HG02763 (cell line): Measurements from ENCODE around the gene ST8SIA6.

Experiments
- ATAC-seq: cut with Tn5 transposase; IDR thresholded peaks from one replicate; pipeline ENCODE4 v1.9.1; 2021; ENCODE audit warnings: mild to moderate bottlenecking, moderate library complexity; ENCODE audit not compliant: unreplicated experiment

ST8SIA6 gene

GRCh38 chr10:17387861-17388503 lies 66.4 kb downstream of the ST8SIA6 start:
- ATAC-seq, result no peak

- no peak for ATAC-seq
Measured at GRCh38 chr10:17386616-17387075, 67.7 kb downstream of the ST8SIA6 start.

DNA sequence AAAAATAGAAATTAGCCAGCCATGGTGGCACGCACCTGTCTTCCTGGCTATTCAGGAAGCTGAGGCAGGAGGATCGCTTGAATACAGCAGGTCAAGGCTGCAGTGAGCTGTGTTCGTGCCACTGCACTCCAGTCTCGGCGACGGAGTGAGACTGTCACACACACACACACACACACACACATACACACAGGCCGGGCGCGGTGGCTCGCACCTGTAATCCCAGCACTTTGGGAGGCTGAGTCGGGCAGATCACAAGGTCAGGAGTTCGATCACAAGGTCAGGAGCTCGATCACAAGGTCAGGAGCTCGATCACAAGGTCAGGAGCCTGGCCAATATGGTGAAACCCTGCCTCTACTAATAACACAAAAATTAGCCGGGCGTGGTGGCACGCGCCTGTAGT lies 68.4 kb downstream of the ST8SIA6 start:
- ATAC-seq, result no peak

DNA sequence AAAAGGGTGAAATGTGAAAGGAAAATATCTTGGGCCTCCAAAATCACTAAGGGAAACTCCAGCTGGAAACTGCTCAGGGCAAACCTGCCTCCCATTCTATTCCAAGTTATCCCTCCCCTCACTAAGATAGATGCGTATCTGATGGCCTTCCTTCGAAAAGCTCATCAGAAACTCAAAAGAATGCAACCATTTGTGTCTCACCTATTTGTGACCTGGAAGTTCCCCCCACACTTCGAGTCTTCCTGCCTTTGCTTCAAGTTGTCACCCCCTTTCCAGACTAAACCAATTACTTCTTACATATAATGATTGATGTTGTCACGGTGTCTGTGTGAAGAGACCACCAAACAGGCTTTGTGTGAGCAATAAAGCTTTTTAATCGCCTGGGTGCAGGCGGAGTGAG lies 69.3 kb downstream of the ST8SIA6 start:
- ATAC-seq, result no peak

DNA sequence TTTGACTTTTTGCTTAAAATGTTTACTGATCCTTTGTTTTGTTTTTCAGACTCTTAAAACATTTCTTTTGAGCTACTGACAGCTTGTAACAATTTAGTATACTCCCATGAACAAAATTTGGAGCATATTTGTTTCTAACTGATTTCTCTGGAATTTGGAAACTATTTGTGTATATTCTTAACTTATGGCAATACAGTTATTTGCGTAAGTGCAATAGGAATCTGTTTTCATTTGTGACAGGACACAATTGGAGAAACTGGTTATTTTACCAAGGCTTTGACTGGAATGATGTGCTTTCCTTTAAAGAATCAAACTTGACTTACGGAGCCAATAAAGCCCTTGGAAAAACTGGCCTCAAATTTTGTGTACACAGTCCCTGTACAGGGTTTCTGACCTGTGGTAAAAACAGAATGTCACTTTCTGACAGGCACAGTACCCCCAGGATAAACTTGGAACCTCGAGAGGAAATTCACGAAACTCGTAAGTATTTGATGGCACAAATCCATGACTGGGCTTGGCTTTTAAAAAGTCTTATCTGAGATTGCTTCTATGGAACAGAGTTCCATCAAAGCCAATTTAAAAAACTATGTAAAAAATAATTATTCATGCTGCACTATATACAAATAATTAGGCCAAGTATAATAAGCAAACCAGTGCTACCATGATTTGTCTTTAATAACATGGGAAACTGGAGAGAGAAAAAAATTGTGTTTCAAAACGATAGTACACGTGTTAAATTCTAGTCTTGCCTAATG lies 70.4 kb downstream of the ST8SIA6 start:
- ATAC-seq, result no peak

DNA sequence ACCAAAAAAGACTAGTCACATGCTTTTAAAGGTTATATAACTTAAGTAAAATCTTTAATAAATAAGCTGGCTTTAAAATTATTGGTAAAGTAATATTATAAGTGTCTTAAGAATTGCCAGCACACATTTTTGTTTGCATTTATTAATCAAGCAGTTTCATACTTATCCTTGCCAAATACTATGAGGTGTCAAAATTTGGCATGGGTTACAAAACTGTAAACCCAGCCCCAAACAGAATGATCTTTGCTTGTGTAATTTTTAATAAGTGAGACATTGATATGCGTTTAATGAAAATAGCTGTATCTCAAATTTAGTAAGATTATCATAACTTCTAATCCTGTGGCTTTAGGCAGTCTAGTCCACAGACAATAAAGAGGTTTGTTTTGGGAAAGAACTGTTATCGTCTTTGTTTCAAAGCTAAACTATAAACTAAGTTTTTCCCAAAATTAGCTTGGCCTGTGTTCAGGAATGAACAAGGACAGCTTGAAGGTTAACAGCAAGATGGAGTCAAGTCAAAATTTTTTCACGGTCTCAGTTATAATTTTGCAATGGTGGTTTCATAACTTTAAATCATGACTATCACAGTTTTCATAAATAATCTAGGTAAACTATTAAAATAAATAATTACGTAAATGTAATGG lies 72.8 kb downstream of the ST8SIA6 start:
- no peak for ATAC-seq

DNA sequence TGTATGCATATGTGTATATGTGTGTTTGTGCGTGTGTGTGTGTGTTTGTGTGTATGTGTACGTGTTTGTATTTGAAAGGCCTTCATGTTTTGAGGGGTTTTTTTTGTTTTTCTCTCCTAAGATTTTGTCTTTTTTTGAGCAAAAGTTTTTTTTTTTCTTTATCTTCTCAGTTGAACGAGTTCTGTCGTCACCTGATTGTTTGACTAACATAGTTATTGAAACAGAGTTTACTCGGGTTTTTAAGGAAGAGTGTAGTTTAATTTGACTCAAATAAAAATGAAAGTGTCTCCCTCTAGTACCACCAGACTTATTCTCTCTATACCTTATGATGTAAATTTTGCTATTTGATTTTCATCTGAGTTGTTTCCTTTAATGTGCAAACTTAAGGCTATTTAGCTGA lies 73.5 kb downstream of the ST8SIA6 start:
- ATAC-seq, result no peak

DNA sequence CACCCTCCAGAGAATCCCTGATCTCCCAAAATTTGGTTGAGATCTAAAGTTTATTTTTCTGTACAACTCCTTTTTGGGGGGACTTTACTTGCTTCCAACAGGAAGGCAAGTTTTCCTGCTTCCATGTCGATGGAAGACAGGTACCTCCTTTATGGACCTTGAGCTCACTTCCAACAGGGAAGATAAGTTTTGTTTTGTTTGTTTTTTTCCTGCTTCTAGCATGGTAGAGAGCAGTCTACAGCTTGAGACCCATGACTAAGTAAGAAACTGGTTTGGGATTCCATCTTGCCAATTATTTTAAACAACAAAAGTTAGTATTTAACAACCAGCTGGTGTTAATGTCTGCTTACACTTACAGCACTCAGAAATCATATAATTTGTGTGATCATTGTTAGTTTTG lies 74.4 kb downstream of the ST8SIA6 start:
- ATAC-seq, result no peak

DNA sequence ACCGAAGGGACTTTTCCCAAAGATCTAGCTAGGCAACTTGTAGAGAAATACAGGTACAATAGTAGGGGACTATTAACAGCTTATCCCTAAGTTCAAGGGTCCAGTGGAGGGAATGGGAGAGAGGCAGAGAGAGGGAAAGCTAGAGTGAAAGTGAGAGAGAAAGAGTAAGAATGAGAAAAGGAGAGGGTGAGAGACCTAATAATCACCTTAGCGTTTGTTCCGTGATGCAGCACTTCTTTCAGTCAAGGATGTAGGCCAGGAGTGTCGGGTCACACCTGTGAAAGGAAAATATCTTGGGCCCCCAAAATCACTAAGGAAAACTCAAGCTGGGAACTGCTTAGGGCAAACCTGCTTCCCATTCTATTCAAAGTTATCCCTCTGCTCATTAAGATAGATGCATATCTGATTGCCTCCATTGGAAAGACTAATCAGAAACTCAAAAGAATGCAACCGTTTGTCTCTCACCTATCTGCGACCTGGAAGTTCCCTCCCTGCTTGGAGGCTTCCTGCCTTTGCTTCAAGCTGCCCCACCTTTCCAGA lies 75.2 kb downstream of the ST8SIA6 start:
- no peak for ATAC-seq

- no peak for ATAC-seq
Measured at GRCh38 chr10:17375936-17376584, 78.3 kb downstream of the ST8SIA6 start.

DNA sequence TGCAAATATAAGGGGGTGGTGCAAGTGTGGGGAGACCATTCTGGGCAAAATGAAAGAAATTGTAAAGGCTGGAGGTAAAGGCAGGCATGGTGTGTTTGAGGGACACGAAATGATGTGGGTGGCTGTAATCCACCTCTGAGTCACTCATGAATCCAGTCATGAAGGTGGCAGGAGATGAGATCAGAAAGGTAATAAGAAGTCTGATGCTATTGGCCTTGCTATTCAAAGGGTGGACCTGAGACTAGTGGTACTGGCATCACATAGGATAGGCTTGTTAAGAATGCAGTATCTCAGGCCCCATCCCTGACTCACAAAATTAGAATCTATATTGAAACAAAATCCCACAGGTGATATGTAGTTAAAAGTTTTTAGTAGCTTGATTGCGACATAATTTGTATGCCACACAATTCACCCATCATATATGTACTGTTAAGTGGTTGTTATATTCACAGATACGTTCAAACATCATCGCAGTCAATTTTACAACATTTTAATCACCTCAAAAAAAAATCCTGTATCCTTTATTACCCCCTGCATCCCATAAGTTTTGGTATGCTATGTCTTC lies 85.6 kb downstream of the ST8SIA6 start:
- no peak for ATAC-seq

- ATAC-seq, result no peak
Measured at GRCh38 chr10:17366705-17367104, 87.7 kb downstream of the ST8SIA6 start.

DNA sequence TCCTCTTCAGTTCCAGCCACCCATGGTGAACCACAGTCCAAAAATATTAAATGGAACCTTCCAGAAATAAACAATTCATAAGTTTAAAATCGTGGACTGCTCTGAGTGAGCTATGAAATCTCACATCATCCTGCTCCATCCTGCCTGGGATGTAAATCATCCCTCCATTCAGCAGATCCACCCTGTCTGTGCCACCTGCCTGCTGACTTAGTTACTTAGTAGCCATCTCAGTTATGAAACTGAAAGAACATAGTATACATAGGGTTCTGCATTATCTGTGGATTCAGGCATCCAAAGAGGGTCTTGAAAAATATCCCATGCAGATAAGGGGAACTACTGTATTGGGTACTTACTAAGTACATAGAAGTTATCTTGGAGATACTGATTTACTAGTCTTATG lies 89.0 kb downstream of the ST8SIA6 start:
- no peak for ATAC-seq

DNA sequence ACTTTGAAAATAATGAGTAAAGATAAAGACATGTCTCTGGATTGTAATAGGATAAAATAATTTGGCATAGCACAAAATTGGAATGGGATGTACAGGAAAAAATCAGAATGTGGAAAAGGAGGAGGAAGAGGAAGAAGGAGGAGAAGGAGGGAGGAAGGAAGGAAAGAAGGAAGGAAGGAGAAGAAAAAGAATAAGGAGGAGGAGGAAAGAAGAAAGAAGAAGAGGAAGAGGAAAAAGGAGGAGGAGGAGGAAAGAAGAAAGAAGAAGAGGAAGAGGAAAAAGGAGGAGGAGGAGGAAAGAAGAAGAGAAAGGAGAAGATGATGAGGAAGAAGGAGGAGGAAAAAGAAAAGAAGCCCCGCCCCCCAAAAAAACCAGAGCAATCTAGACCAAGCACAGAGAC lies 95.9 kb downstream of the ST8SIA6 start:
- no peak for ATAC-seq

DNA sequence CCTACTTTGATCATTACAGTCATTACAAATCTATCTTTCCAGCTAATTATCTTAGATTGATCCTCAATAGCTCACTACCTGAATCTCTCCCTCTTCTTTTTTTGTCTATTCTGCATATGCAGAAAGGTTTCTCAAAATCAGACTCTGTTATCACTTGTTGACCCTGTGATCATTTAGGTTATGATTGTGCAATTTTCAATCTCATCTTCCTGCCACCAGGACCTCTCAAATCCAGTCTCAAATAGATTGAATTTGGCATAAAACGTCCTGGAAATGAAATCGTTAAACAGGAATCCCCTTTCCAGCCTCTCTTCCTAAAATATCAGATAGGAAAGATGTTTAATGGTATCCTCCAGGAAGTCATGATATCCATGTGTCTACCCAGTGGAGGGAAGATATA lies 96.6 kb downstream of the ST8SIA6 start:
- no peak for ATAC-seq

- no peak for ATAC-seq
Measured at GRCh38 chr10:17356820-17357219, 97.6 kb downstream of the ST8SIA6 start.

DNA sequence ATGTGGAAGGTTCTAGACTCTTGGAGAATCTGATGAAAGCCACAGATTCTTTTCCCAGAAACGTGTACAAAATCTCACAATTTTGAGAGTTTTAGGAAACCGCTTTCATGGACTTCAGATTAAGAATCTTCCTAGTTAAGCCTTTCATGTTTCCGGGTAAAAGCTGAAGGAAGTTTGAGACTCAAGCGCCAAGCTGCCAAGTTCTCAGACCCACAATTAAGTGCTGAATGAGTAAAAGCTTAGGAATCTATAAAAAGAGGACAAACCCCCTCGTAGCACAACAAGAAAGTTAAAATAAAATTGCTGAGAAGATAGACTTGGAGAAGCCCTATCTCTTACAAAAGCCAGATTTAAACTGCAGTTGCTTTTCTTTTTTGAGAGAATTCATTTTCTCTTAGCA lies 99.6 kb downstream of the ST8SIA6 start:
- ATAC-seq, result no peak

- no peak for ATAC-seq
Measured at GRCh38 chr10:17353568-17354300, 100.7 kb downstream of the ST8SIA6 start.

DNA sequence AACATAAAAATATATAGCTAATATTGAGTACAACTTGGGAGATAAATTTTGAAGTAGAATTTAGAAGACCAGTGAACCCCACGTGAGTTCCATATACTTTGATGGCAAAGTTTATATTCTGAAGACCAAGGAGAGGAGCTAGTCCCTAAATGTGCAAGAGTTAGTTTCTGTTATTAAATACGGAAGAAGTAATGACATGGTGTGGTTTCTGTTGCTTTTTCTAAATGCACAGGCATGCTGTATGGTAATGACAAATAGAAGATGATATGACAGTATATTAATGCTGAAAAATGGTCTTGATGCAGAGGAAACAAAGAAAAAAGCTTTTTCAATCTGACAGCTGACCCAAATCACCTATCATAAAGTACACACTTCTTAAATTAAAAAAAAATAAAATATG lies 101.8 kb downstream of the ST8SIA6 start:
- no peak for ATAC-seq

- ATAC-seq, result no peak
Measured at GRCh38 chr10:17351506-17351905, 102.9 kb downstream of the ST8SIA6 start.
